Sigmoid colon (tissue), 7 donors: Measurements from ENCODE around the gene SPATA24. TPM values are rescaled to one million over a fixed set of nuclear protein-coding genes. Genes with fewer than 3 reads are reported as not detected.
A peak's percentile ranks its signal among the peaks of the same experiment; 100 is the strongest.

Source experiments
- DNase-seq: peaks from one replicate; pipeline ENCODE4 v3.0.0-alpha.2; 2019
- H3K27ac ChIP-seq, 4 donors: fragments of 200-600 bp; sonication (generic); one replicate each; pipeline ENCODE4 v1.5.1; 2016 to 2019; ENCODE audit warnings: mild to moderate bottlenecking in 1 of 4
- H3K27me3 ChIP-seq, 3 donors: fragments of 200-600 bp; sonication (generic); one replicate each; pipeline ENCODE4 v1.5.1; 2019; ENCODE audit warnings: mild to moderate bottlenecking in 1 of 3
- H3K36me3 ChIP-seq, 4 donors: fragments of 200-600 bp; sonication (generic); one replicate each; pipeline ENCODE4 v1.5.1; 2016 to 2019
- H3K4me1 ChIP-seq, 4 donors: fragments of 200-600 bp; sonication (generic); one replicate each; pipeline ENCODE4 v1.5.1; 2017 to 2019
- H3K4me3 ChIP-seq, 4 donors: fragments of 200-600 bp; sonication (generic); one replicate each; pipeline ENCODE4 v1.5.1; 2017 to 2019; ENCODE audit warnings: mild to moderate bottlenecking in 2 of 4, moderate library complexity in 1 of 4
- H3K9me3 ChIP-seq, 4 donors: fragments of 200-600 bp in 3 of 4; sonication (generic) in 3 of 4; one replicate each; pipeline versions ENCODE4 v1.5.1 to v1.6.1; 2013 to 2019
- EP300 ChIP-seq, 4 donors: sonication (generic); formaldehyde crosslinking; IDR thresholded peaks; one replicate each; pipeline ENCODE4 v1.6.1; 2017; ENCODE audit warnings: antibody characterized with exemption in 4 of 4
- POLR2A ChIP-seq, 2 donors: fragments of 450-650 bp; IDR thresholded peaks; one replicate each; pipeline ENCODE4 v1.6.1; 2016; ENCODE audit warnings: antibody characterized with exemption in 2 of 2, mild to moderate bottlenecking in 2 of 2, moderate library complexity in 2 of 2
- POLR2AphosphoS5 ChIP-seq, 4 donors: sonication (generic); formaldehyde crosslinking; IDR thresholded peaks; one replicate each; pipeline ENCODE4 v1.6.1; 2017; ENCODE audit warnings: antibody characterized with exemption in 4 of 4
- WGBS, 2 donors: extraction: QIAGEN DNeasy Blood & Tissue Kit; methylation state at CpG; one replicate each; pipeline ENCODE4 v1.1.7; 2013; 5-methylcytosine and 5-hydroxymethylcytosine counted together
- intact Hi-C: fragments of 100-400 bp; cut with DNase I; formaldehyde crosslinking; loops from one replicate; pipeline ENCODE4 v1.15.1; 2023
- polyA plus RNA-seq, 3 donors: library from polyadenylated mRNA; stranded (reverse); fragments of 200-250 nt; gene quantifications; one replicate each; pipeline ENCODE4 v1.2.3, GENCODE V29; 2013
- total RNA-seq, 4 donors: library from RNA; depleted of rRNA; stranded (reverse); fragments of >200 nt; gene quantifications; one replicate each; pipeline ENCODE4 v1.1.0, GENCODE V29; 2016
- TF ChIP-seq, protein P1 (sequence below), 4 experiments: fragments of 450-650 bp in 3 of 4; fragments of 200-600 bp in 1 of 4; IDR thresholded peaks; one replicate each; pipeline ENCODE4 v1.5.1; 2016 to 2019; ENCODE audit warnings: antibody characterized with exemption in 4 of 4, mild to moderate bottlenecking in 3 of 4, moderate library complexity in 2 of 4
- donor health status: healthy with polysubstance abuse.
- donor health status: Bipolar disorder and iron deficiency.
- donor health status: healthy.

SPATA24 gene
- total and polyA plus RNA-seq, 7 donors, result 1.4 to 9.0 (median 7.3) TPM

DNA sequence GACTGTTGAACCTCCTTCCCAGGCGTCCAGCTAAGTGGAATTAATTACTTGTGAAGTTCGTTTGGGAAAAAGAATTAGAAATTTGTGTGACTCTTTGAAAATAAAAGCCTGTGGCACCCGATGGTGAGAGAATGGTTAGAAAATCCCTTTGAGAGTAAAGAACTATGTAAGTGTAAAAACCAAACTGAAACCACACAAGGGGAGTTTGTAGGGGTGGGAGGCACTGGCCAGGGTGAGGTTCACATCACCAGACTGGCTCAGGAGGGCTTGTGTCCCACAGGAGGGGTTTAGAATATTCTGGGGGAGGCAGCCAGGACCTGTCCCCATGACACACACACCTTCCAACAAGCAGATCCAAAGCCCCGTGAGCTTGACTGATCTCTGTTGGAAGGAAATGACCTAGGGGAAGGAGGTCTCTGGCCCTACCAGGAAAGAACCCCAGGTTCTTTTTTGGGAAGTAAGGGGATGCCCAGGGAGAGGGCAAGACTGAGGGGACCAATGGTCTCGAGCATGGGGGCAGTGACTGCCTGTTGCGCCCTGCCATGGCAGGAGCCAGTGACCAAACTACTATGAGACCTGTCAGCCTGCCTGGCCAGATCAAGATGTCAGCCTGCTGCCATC lies 4.3 kb downstream of the SPATA24 start:
- Histone ChIP-seq H3K9me3 (no peaks in the 10 kb centered on the region), H3K27me3 (peaks cover 5 to 20% (median 14%) of the 10 kb centered on the region in 3 donors), H3K4me3 (no peak overlapping the region), H3K4me1 (peaks cover 0 to 20% (median 18%) of the 10 kb centered on the region in 4 donors), H3K36me3 (no peaks in the 10 kb centered on the region), H3K27ac (no peak overlapping the region)
- TF ChIP-seq, protein P1, sequence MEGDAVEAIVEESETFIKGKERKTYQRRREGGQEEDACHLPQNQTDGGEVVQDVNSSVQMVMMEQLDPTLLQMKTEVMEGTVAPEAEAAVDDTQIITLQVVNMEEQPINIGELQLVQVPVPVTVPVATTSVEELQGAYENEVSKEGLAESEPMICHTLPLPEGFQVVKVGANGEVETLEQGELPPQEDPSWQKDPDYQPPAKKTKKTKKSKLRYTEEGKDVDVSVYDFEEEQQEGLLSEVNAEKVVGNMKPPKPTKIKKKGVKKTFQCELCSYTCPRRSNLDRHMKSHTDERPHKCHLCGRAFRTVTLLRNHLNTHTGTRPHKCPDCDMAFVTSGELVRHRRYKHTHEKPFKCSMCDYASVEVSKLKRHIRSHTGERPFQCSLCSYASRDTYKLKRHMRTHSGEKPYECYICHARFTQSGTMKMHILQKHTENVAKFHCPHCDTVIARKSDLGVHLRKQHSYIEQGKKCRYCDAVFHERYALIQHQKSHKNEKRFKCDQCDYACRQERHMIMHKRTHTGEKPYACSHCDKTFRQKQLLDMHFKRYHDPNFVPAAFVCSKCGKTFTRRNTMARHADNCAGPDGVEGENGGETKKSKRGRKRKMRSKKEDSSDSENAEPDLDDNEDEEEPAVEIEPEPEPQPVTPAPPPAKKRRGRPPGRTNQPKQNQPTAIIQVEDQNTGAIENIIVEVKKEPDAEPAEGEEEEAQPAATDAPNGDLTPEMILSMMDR (IDR thresholded peaks at IDR 0.05), result no peak
- TF ChIP-seq EP300 (IDR thresholded peaks at IDR 0.05) (no peak), POLR2A (IDR thresholded peaks at IDR 0.05) (no peak), POLR2AphosphoS5 (IDR thresholded peaks at IDR 0.05) (no peak)
- intact Hi-C loops, result loop anchor here (5.0 kb wide), 1 partner anchor 57 kb away; the partner anchor contains the start of gene PAIP2
- 84 to 88% methylated on average over 6 of the region's 6 CpGs for WGBS, 2 donors
- DNase-seq, result no peak

DNA sequence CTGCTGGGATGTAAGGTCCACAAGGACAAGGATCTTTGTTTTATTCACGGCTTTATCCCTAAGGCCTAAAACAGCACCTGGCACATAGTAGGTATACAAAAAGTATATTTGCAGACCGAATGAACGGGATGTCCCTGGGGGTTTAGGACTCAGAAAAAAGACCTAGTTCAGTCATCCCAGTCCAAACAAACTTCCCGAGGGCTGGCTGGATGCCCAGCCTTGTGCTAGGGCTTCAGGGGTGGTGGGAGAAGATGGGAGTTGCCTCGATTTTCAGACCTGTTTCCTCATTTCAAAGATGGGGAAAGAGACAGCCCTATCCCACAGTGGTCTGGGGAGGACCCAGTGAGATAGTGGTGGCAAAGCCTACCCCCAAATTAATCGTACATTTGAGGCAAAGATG lies 6.0 kb downstream of the SPATA24 start:
- WGBS, 2 donors, result 48 to 62% methylated on average over 6 of the region's 6 CpGs
- peaks cover 21 to 37% (median 31%) of the 10 kb centered on the region in 3 donors for H3K27me3 ChIP-seq
- H3K27ac ChIP-seq, result peak overlapping the region in 1 of 4 donors; percentile 10
- DNase-seq, result no peak
- H3K36me3 ChIP-seq, result no peaks in the 10 kb centered on the region
- H3K4me3 ChIP-seq, result no peak overlapping the region
- H3K4me1 ChIP-seq, result peaks cover 0 to 25% (median 23%) of the 10 kb centered on the region in 4 donors
- intact Hi-C loops, result no loop called here
- TF ChIP-seq, protein P1 (IDR thresholded peaks at IDR 0.05), result no peak
- TF ChIP-seq POLR2A (IDR thresholded peaks at IDR 0.05) (no peak), POLR2AphosphoS5 (IDR thresholded peaks at IDR 0.05) (no peak), EP300 (IDR thresholded peaks at IDR 0.05) (no peak)
- no peaks in the 10 kb centered on the region for H3K9me3 ChIP-seq

DNA sequence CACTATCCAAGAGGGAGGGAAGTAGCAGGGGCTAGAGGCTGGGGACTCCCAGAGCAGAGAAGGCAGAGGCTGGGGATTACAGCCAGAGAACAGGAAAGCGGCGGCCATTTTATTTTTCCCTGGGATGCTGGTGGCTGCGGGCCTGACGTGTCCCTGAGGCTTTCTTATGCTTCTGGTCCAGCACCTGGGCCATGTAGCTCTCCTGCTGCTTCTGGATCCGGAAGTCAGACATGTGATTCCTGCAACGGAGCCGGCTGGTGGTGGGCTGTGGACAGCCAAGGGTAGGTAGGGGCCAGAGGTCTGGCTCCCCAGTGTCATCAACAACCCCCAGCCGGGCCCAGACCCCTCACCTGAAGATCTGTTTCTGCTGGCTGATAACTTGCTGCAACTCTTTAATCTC lies 7.2 kb downstream of the SPATA24 start:
- intact Hi-C loops, result no loop called here
- TF ChIP-seq POLR2A (IDR thresholded peaks at IDR 0.05) (no peak), EP300 (IDR thresholded peaks at IDR 0.05) (no peak)
- Histone ChIP-seq H3K9me3 (no peaks in the 10 kb centered on the region), H3K4me1 (peaks cover 0 to 35% (median 32%) of the 10 kb centered on the region in 4 donors), H3K4me3 (no peak overlapping the region), H3K36me3 (no peaks in the 10 kb centered on the region), H3K27ac (no peak overlapping the region), H3K27me3 (peaks cover 29 to 49% (median 39%) of the 10 kb centered on the region in 3 donors)
- WGBS, 2 donors, result 95% methylated on average over 8 of the region's 8 CpGs
- DNase-seq, result no peak

DNA sequence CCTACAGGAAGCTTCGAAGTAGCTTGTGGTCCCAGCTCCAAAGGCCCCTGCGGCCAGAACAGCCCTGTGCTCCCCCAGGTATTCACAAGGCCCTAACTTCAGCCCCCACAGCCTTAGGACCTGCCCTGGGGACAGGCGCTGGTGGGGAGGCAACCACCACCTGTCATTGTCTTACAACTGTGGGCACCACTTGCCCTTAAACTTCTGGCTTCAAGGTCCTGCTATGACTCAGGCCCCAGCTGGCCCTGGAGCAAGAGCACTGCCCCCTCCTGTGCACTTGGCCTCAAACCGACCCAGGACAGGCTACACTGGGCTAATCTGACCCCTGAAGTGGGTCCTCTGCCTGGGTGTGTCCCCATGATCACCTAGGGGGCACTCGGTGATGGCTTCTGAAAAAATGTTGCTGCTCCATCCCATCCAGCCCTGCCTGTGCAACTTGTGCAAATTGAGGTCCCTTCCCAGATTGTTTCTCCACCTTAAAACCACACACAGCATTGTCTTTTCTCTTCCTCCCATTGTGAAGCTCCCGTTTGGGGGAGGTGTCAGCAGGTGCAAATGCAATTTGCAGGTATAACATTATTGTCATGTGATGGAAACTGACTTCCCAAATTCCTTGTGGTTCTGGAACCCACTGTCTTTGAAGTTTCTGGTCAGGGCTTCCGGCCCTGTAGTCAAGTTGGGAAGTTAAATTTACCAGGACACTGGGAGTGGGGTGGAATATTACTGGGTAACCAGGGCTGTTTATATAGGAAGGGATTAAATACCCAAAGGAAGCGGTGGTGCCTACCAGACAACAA lies 7.8 kb downstream of the SPATA24 start:
- H3K4me1 ChIP-seq, result peaks cover 0 to 35% (median 32%) of the 10 kb centered on the region in 4 donors
- H3K4me3 ChIP-seq, result no peak overlapping the region
- no peaks in the 10 kb centered on the region for H3K36me3 ChIP-seq
- intact Hi-C loops, result no loop called here
- 85 to 87% methylated on average over 8 of the region's 8 CpGs for WGBS, 2 donors
- H3K27me3 ChIP-seq, result peaks cover 29 to 50% (median 39%) of the 10 kb centered on the region in 3 donors
- H3K27ac ChIP-seq, result peak overlapping the region in 1 of 4 donors; percentile 81
- DNase-seq, result no peak
- H3K9me3 ChIP-seq, result no peaks in the 10 kb centered on the region
- TF ChIP-seq, protein P1 (IDR thresholded peaks at IDR 0.05), result no peak
- TF ChIP-seq POLR2AphosphoS5 (IDR thresholded peaks at IDR 0.05) (no peak), EP300 (IDR thresholded peaks at IDR 0.05) (no peak), POLR2A (IDR thresholded peaks at IDR 0.05) (no peak)
